ENCODE data around the gene RASAL1.

The RASAL1 gene, protein sequence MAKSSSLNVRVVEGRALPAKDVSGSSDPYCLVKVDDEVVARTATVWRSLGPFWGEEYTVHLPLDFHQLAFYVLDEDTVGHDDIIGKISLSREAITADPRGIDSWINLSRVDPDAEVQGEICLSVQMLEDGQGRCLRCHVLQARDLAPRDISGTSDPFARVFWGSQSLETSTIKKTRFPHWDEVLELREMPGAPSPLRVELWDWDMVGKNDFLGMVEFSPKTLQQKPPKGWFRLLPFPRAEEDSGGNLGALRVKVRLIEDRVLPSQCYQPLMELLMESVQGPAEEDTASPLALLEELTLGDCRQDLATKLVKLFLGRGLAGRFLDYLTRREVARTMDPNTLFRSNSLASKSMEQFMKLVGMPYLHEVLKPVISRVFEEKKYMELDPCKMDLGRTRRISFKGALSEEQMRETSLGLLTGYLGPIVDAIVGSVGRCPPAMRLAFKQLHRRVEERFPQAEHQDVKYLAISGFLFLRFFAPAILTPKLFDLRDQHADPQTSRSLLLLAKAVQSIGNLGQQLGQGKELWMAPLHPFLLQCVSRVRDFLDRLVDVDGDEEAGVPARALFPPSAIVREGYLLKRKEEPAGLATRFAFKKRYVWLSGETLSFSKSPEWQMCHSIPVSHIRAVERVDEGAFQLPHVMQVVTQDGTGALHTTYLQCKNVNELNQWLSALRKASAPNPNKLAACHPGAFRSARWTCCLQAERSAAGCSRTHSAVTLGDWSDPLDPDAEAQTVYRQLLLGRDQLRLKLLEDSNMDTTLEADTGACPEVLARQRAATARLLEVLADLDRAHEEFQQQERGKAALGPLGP

DNA sequence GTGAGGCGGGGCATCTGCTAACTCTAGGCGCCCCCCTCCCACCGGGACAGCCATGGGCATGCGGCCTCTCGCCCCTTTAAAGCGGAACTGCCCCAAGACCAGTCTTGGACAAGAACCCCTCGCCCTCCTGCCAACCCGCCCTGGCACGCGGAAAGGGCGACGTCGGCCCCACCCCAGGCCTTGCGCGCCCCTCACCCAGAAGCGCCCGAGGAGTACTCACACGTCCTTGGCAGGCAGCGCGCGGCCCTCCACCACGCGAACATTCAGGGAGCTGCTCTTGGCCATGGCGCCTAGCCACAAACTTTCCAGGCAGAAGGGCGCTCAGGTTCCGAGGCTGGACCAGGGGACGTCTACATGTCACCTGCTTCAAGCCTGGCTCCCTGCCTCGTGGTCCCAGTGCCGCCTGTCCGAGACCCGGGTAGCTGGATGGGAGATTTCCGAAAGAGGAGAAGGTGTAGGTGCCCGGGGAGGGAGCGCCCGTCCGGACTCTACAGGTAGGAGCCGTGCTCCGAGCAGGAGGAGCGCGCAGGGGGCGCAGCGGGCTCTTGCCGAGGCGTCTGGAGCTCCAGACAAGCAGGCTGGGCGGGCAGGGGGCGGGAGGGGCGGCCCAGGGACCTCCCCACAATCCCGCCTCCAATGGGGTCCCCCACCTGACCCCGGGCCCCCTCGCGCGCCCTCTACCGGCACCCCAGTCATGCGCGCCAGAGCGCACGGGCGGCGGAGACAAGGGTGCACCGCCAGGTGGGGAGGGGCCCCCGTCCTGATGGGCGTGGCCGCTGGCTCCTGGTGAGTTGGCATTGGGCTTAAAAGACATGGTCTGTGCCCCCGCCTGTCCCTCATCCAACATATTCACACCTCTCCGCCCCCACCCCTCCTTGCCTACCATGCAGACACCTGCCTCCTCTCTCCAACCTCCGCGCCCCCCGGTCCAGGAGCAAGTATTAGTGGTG is at the start of gene RASAL1:
Gene RASAL1, minus strand, starts transcription at position 584 of the 950 bp plus-strand sequence. Its CDS starts 299 bp downstream, at position 285.
- DNase-seq (ENCODE audit: low read depth in 2 of 2), result peak; percentile 75 to 84

DNA sequence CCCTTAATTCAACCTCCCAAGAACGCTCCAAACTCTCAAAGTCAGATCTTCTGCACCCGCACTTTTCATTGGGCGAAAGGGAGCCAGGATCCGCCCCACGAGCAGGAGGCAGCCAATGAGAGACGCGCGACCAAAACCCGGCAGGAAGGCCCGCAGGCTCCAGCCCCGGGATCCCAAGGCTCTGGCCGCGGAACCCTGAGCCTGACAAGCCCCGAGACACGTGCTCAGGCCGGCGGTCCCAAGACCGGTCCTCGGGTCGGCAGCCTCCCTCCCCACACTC is 49.3 kb upstream of the RASAL1 start:
- peak; percentile 81 to 83 for DNase-seq (ENCODE audit: low read depth in 2 of 2)

DNA sequence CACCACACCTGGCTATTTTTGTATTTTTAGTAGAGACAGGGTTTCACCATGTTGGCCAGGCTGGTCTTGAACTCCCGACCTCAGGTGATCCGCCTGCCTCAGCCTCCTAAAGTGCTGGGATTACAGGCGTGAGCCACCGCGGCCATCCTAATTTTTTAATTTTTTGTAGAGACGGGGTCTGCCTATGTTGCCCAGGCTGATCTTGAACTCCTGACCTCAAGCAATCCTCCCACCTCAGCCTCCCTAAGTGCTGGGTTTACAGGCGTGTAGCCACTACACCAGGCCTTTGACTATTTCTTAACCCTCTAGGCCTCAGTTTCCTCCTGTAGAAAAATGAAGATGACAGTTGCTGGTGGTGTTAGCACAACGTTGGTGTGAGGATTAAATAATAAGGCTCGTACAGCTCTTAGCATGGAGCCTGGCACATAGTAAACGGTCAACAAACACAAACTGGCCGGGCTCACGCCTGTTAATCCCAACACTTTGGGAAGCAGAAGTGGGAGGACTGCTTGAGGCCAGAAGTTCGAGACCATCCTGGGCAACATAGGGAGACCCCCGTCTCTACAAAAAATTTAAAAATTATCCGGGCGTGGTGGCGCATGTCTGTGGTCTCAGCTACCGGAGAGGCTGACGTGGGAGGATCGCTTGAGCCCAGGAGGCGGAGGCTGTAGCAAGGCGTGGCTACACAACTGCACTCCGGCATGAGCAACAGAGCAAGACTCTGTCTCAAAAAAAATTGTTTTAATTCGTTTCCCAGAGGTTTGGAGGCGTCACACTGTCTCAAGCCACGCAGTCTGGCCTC is 48.7 kb upstream of the RASAL1 start:
- no peak for DNase-seq (ENCODE audit: low read depth in 2 of 2)

DNA sequence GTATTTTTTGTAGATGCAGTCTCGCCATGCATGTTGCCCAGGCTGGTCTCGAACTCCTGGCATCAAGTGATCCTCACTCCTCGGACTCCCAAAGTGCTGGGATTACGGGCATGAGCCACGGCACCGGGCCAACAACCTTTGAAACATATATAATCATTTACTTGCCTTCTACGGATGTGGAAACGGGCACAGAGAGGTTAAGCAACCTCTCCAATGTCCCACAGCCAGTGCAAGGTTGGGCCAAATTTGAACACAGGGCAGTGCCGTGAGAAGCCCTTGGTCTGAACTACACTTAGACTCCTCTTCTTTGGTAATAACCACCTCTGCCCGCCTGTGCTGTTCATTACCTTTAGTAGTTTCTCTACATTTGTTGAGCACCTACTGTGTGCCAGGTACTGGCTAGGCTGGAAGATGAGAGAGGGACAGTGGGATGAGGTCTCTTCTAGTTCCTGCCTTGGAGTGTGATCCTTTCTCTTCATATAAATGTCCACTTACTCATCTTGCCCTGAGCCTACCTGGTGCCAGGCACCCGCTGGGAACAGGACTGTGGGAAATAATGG is 47.5 kb upstream of the RASAL1 start:
- no peak for DNase-seq (ENCODE audit: low read depth in 2 of 2)

DNA sequence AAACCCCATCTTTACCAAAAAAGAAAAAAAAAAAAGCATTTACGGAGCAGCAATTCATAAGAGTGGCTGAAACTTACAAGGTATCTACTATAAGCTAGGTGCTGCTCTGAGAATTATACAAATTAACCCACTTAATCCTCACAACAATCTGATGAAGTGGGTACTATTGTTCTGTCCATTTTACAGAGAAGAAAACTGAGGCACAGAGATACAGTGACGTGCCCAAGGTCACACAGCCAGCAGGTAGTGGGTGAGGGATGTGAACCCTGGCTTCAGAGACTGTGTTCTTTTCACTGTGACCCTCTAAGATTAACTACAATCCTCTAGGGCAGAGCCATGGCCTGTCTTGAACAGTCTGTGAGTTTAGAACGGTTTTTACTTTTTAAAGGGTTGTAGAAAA is 46.4 kb upstream of the RASAL1 start:
- DNase-seq (ENCODE audit: low read depth in 2 of 2), result no peak

DNA sequence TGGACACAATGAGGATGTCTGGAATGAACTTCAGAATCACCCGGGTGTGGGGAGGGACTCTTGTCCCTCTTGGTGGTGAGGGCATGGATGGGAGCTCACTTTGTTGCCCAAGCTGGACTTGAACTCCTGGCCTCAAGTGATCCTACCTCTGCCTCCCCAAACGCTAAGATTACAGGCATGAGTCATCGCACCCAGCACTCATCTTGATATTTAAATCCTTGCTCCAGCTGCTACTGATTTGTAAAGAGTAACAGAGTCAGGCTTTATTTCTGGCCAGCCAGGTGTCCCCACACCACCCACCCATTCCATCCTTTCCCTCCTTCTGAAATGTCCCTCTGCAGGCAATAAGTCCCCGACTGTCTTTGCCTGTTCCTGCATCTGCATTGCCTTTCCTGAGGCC is 44.8 kb upstream of the RASAL1 start:
- no peak for DNase-seq (ENCODE audit: low read depth in 2 of 2)

DNA sequence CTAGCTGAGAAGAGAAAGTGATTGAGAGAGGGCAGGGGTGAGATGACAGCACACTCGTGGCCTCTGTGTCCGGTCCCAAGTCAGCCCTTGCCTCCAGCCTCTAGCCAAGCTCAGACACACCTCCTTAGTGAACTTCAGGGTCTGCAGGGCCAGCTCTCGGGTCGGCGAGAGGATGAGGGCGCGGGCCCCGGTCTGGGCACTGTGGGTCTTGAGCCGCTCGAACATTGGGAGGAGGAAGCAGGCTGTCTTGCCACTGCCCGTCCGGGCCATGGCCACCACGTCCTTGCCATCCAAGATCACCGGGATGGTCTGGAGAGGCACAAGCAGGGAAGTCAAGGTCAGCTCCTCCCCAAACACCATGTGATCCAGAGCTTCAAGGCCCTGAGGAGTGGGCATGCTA is 43.5 kb upstream of the RASAL1 start:
- DNase-seq (ENCODE audit: low read depth in 2 of 2), result no peak

DNA sequence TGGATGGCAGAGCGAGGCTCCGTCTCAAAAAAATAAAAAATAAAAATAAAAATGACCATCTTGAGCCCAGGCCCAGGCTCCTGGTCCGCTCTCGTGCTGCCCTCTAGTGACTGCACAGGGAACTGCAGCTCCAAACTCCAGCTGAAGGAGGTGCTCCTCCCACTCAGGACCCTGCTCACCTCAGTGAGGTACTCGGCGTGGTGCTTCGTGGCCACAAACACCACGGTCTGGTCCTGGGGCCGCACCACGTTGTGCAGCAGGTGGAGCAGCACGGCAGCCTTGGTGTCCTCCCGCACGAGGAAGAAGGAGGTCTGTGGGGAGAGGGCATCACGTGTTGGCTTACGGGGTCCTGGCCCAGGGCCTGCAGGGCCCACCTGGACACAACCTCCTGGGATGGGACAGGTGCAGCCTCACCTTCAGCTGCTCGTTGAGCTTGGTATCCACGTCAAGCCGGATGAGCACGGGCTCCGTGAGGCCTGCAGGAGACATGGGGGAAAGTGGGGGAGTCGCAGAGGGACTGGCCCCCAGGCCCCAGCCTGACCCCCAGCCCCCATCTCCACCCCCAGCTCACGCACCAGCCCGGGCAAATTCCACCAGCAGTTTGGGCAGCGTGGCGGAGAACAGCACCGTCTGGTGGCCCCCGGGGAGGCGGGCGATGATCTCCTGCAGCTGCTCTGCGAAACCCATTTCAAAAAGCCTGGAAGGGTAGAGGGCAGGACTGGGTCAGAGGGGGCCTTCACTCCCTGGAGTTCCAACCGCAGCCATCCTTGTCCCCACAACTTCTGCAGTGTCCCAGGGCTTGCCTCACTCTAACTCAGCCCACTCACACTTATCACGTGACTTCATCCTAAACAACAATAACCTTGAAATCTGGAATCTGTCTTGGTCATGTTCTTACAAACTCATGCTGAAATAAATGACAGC is 39.2 kb upstream of the RASAL1 start:
- peak; percentile 58 to 74 for DNase-seq (ENCODE audit: low read depth in 2 of 2)

DNA sequence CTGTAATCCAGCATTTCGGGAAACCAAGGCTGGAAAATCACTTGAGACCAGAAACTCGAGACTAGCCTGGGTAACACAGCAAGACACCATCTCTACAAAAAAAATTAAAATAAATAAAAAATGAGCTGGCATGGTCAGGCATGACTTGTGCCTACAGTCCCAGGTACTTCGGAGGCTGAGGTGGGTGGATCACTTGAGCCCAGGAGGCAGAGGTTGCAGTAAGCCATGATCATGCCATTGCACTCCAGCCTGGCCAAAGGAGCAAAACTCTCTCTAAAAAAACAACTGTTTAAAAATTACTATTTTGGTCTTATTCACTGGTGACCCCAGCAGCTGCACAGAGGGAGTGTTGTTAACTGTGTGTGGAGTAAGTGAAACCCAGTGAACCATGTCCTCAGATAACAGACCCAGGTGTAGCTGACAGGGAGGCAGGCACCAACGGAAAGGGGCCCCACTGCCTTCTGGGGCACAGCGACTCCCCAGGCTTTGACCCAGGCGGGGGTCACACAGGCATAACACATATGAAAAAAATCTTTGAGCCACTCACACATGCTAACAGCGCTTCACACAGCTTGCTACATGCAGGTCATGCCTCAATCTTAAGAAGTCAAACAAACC is 37.6 kb upstream of the RASAL1 start:
- no peak for DNase-seq (ENCODE audit: low read depth in 2 of 2)

DNA sequence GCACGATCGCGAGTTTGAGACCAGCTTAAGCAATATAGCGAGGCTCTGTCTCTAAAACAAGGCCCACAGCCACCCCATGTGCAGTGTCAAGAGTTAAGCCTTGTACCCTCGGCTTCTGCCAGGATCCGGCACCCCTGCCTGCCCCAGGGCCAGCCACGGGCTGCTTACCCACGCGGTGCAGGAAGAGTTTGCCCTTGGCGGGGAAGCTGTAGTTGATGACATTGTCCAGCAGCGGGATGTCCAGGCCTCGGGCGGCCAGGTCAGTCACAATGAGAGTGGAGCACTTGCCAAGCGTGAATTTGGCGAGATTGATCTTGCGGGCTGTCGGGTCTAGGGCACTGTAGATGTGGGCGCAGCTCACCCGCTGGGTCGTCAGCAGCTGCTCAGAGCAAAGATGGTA is 36.6 kb upstream of the RASAL1 start:
- DNase-seq (ENCODE audit: low read depth in 2 of 2), result no peak

DNA sequence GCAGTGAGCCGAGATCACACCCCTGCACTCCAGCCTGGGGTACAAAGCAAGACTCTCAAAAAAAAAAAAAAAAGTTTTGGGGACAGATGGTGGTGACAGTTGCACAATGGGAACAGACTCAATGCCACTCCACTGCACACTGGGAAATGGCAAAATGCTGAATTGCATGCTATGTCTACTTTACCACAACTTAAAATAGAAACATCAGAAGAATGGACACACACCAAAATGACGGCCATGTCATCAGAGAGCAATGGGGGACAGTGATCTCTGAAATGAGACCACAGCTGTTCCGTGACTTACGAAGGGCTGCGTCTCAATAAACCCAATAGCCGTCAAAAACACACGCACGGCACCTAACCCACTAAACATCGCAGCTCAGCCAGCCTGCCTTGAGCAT is 36.0 kb upstream of the RASAL1 start:
- DNase-seq (ENCODE audit: low read depth in 2 of 2), result no peak

DNA sequence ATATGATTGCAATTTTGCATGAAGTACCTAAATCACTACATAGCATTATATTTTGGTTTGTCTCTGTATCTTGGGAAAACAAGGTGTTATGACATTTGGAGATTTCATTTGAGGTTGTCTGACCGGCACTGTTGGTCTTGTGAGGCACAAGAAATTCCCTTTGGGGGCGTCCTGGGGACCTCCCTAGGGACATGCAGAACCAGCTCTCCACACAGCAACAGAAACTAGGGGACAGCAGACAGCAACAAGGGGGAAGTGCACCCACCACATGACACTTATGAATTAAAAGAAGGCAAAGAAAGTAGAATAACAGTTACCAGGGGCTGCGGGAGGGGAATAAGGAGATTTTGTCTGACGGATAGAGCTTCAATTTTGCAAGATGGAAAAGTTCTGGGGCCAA is 35.4 kb upstream of the RASAL1 start:
- no peak for DNase-seq (ENCODE audit: low read depth in 2 of 2)

DNA sequence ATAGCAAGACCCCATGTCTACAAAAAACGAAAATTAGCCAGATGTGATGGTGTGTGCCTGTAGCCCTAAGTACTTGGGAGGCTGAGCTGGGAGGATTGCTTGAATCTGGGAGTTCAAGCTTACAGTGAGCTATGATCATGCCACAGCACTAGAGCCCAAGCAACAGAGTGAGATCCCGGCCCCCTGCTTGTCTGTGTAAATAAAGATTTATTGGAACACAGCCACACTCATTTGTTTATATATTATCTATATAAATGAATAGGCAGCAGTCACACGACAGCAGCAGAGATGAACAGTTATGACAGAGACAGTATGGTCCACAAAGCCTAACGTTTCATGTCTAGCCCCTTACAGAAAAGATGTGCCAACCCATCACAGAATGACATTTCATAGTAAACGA is 34.9 kb upstream of the RASAL1 start:
- no peak for DNase-seq (ENCODE audit: low read depth in 2 of 2)

DNA sequence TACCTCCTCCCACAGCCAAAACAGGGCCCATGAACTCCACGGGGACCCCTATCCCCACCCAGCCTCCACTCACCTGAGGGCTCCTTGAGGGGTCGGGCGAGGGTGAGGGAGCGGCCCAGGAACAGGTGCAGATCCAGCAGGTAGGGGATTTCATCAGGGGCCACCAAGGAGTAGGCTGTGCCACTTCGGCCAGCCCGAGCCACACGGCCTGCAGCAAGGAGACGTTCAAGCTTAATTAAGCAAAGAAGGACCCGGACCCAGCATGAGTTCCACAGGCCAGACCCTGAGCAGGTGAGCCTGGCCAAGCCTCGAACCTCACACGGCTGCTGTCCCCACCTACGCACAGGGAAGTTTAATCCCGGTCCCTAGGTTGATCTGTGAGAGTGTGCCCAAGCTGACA is 34.1 kb upstream of the RASAL1 start:
- DNase-seq (ENCODE audit: low read depth in 2 of 2), result no peak

DNA sequence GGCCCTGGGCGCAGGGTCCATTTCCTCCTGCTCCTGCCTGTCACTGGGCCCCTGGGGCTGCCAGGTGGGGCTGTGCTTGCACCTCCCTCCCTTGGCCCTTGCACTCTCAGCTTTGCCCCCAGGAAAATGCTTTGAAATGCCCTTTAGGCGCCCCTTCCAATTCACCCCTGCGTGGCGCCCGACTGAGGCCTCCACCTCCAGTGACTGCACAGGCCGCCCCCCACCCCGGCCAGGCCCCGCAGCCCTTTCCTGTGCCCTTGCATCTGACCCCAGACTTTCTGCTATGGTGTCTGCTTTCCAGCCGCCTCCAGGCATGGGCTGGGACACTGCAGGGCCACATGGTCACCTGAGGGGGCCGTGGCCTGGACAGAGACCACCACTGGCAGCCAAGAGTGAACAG is 32.3 kb upstream of the RASAL1 start:
- no peak for DNase-seq (ENCODE audit: low read depth in 2 of 2)

DNA sequence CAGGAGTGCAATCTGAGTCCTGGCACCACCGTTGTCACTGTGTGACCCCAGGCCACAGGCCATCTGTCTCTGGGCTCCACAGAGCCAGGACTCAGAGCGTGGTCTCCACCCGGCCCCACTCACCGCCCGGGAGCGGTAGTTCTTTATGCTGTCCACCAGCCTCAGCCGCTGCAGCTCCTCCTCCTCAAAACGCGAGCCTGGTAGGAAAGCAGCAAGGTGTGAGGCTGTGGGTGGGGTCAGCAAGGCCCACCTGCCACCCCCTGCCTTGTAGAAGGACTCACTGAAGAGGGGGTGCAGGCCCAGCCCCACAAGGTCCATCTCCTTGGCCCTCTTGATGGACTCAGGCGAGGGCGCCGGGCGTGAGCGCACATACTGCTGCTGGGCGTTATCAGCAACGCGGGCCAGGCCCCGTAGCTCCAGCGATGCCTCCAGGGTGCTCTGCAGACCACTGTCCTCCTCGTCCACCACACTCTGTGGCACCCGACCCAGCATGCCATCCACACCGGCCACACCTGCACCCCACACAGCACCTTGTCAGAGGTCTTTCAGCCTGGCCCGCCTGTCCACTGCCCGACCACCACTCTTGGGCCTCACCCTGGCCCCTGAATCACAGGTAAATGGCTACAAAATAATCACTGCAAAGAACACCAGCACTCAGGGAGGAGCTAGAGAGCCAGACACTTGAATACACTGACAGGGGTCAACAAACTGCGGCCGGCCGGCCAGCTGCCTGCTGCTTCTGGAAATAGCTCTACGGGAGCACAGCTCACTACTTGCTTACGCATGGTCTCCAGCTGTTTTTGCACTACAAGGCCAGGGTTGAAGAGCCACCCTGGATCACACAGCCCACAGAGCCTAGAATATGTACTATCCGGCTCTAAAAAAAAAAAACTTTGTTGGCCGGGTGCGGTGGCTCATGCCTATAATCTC is 30.2 kb upstream of the RASAL1 start:
- no peak for DNase-seq (ENCODE audit: low read depth in 2 of 2)

DNA sequence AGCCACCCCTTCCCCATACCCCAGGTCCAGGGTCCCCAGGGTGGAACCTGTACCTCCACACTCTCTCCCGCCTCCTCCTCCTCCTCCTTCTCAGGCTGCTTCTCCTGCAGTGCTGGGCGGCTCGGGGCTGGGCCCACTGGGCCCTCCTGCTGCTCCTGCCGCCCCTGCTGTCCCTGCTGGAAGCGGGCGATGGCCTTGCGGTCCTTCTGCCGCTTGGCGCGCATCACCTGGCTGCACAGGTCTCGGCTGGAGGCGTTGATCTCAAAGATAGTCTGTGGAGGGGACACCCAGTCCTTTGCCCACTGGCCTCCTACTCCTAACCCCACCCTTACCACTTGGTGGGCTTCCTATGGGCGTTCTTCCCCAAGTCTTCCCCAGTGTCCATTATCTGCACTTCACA is 28.5 kb upstream of the RASAL1 start:
- DNase-seq (ENCODE audit: low read depth in 2 of 2), result no peak

DNA sequence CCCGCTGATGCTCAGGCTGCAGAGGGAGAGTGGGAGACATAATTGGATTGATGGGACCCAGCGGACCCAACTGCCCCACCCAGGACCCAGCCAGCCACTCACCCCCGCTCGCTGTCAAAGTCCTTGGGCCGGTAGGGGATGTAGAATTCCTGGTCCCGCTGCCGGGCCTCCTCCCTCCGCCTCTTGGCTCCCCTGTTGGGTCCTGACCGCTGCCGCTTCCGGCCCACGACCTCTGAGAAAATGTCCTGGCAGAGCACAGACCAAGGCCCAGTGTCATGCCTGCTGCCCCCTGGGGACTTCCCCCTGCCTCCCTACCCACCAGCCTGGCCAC is 27.4 kb upstream of the RASAL1 start:
- DNase-seq (ENCODE audit: low read depth in 2 of 2), result no peak

Data from stimulated activated CD8-positive, alpha-beta memory T cell treated with anti-CD3 and anti-CD28 coated beads, Interleukin-2, amount 100 ng/mL, for 48 hours (primary cell).